ENCODE measurements around the gene GMCL1. TPM values are rescaled to one million over a fixed set of nuclear protein-coding genes. Genes with fewer than 3 reads are reported as not detected.

Gene GMCL1
- total and polyA plus RNA-seq, 2 of the 13 experiments (the other 11 are each of a cell fraction or from before 2014, with no cell fraction given), result 18.7 to 24.0 TPM

DNA sequence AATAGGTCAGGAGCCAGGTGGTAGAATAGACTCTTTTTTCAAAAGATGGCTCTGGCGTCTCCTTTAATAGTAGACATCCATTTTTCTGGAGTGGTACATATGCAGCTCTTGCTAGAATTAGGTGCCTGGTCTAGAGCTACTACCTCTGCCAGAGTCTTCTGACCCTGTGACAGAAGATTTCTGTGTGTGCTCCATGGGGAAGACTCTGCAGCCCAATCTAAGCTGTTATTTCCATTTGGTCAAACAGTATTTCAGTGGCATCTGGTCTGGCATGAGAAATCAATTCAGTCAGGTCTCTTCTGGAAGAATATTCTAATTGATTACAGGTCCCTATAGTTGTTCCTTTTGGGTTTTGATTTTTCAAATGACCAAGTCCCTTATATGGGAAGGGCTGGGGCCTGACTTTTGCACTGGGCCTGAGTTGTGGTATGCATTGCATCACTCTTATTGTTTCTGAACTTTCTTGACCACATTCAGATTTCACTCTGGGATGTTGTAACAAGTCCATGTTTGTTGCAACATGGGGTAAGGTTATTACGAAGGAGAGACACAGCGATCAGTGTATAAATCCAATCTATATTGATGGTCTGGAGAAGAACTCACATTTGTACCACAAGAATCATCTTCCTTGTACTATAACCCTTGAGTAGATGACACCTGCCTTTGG is 97.5 kb downstream of the GMCL1 start (continued):
- TF ChIP-seq TAF15 (IDR thresholded peaks at IDR 0.05; ENCODE audit: low read depth, low read length, poor library complexity, severe bottlenecking) (no peak), FOXO1 (CRISPR knock-in tag; IDR thresholded peaks at IDR 0.05) (peak; percentile 25; the same call in 1 of the 2 replicates), NCOA1 (CRISPR knock-in tag; IDR thresholded peaks at IDR 0.05) (no peak), REST (IDR thresholded peaks at IDR 0.05; ENCODE audit: borderline replicate concordance in 1 of 2, low read depth in 1 of 2, low read length in 2 of 2) (no peak), ZNF790 (CRISPR knock-in tag; IDR thresholded peaks at IDR 0.05; ENCODE audit: borderline replicate concordance) (no peak), MTA1 (CRISPR knock-in tag; IDR thresholded peaks at IDR 0.05; ENCODE audit: borderline replicate concordance) (no peak), ZNF556 (CRISPR knock-in tag; IDR thresholded peaks at IDR 0.05; ENCODE audit: borderline replicate concordance) (no peak), SATB2 (CRISPR knock-in tag; IDR thresholded peaks at IDR 0.05) (no peak), SOX13 (IDR thresholded peaks at IDR 0.05) (peak; percentile 81; the same call in 1 of the 2 replicates), SOX13 (CRISPR knock-in tag; conservative IDR thresholded peaks at IDR 0.05 in 1 of 2, IDR thresholded peaks at IDR 0.05 in 1 of 2) (peak in 1 of 2 experiments; percentile 95; a peak in 2 of 4 replicates), KMT2A (CRISPR knock-in tag; IDR thresholded peaks at IDR 0.05) (no peak), CREB1 (IDR thresholded peaks at IDR 0.05) (0 out of 2 replicates have a peak, but pooled peaks have one; percentile 1), CREB1 (CRISPR knock-in tag; IDR thresholded peaks at IDR 0.05) (peak; percentile 63), ATM (IDR thresholded peaks at IDR 0.05; ENCODE audit: borderline replicate concordance) (no peak), ZC3H4 (CRISPR knock-in tag; IDR thresholded peaks at IDR 0.05; ENCODE audit: borderline replicate concordance) (no peak), ATRX (CRISPR knock-in tag; IDR thresholded peaks at IDR 0.05; ENCODE audit: borderline replicate concordance) (no peak), TFAP4 (IDR thresholded peaks at IDR 0.05; ENCODE audit: borderline replicate concordance, low read depth) (no peak), ZNF670 (CRISPR knock-in tag; IDR thresholded peaks at IDR 0.05; ENCODE audit: borderline replicate concordance) (no peak), SCMH1 (CRISPR knock-in tag; IDR thresholded peaks at IDR 0.05; ENCODE audit: borderline replicate concordance) (no peak), MTA3 (CRISPR knock-in tag; IDR thresholded peaks at IDR 0.05) (no peak), ZNF274 (CRISPR knock-in tag; IDR thresholded peaks at IDR 0.05) (no peak)
- TF ChIP-seq, protein P1, sequence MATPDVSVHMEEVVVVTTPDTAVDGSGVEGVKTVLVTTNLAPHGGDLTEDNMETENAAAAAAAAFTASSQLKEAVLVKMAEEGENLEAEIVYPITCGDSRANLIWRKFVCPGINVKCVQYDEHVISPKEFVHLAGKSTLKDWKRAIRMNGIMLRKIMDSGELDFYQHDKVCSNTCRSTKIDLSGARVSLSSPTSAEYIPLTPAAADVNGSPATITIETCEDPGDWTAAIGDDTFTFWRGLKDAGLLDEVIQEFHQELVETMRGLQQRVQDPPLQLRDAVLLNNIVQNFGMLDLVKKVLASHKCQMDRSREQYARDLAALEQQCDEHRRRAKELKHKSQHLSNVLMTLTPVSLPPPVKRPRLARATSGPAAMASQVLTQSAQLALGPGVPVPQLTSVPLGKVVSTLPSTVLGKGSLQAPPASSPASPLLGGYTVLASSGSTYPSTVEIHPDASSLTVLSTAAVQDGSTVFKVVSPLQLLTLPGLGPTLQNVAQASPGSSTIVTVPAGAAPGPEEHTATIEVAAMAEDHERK (CRISPR knock-in tag; IDR thresholded peaks at IDR 0.05; ENCODE audit: low read depth), result no peak
- TF ChIP-seq, protein P2, sequence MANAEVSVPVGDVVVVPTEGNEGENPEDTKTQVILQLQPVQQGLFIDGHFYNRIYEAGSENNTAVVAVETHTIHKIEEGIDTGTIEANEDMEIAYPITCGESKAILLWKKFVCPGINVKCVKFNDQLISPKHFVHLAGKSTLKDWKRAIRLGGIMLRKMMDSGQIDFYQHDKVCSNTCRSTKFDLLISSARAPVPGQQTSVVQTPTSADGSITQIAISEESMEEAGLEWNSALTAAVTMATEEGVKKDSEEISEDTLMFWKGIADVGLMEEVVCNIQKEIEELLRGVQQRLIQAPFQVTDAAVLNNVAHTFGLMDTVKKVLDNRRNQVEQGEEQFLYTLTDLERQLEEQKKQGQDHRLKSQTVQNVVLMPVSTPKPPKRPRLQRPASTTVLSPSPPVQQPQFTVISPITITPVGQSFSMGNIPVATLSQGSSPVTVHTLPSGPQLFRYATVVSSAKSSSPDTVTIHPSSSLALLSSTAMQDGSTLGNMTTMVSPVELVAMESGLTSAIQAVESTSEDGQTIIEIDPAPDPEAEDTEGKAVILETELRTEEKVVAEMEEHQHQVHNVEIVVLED (CRISPR knock-in tag; IDR thresholded peaks at IDR 0.05; ENCODE audit: borderline replicate concordance), result no peak
